ENCODE results near the gene MEST. TPM values are rescaled to one million over a fixed set of nuclear protein-coding genes. Genes with fewer than 3 reads are reported as not detected.
"Not testable (repeated sequence)": the region's sequence is repeated elsewhere in the genome, so short reads cannot be mapped to it uniquely, and the experiment has no call there.

The MEST gene
- total RNA-seq, 2 donors from 2014 or later: 121 to 149 TPM

GRCh38 chr7:130513447-130513846 is 21.6 kb downstream of the MEST start:
- Mint-ChIP-seq H3K27me3 (ENCODE audit: insufficient read depth) (no peaks in the 10 kb centered on the region), H3K27ac (no peak overlapping the region), H3K4me3 (no peak overlapping the region), H3K36me3 (ENCODE audit: low read depth) (peaks cover 5% of the 10 kb centered on the region), H3K9me3 (no peaks in the 10 kb centered on the region), H3K4me1 (no peaks in the 10 kb centered on the region)
- no peaks in the 10 kb centered on the region for H3K27me3 ChIP-seq (ENCODE audit: control insufficient read depth, insufficient read depth, low read length, poor library complexity, severe bottlenecking)
- WGBS, 2 experiments (ENCODE audit: insufficient coverage in 1 of 2, insufficient read length in 1 of 2): 89 to 100% methylated on average over 1 of the region's 1 CpG
- DNase-seq: peak; percentile 2
- no peak overlapping the region for H3K27ac ChIP-seq (ENCODE audit: low read depth, low read length)
- no peaks in the 10 kb centered on the region for H3K4me1 ChIP-seq (ENCODE audit: control insufficient read depth, insufficient read depth, low read length)
- no peaks in the 10 kb centered on the region for H3K9me3 ChIP-seq (ENCODE audit: control insufficient read depth, low read length)
- TF ChIP-seq CTCF (conservative IDR thresholded peaks at IDR 0.05): no peak
- H3K9ac ChIP-seq (ENCODE audit: extremely low read depth, low read length, poor library complexity, severe bottlenecking): no peak overlapping the region
- no peak overlapping the region for H3K4me3 ChIP-seq (ENCODE audit: low read length)
- H3K36me3 ChIP-seq (ENCODE audit: control insufficient read depth, insufficient read depth, low read length): peaks cover 11% of the 10 kb centered on the region

GRCh38 chr7:130515315-130516040 is 23.6 kb downstream of the MEST start:
- Histone ChIP-seq H3K9ac (ENCODE audit: extremely low read depth, low read length, poor library complexity, severe bottlenecking) (no peak overlapping the region), H3K27me3 (ENCODE audit: control insufficient read depth, insufficient read depth, low read length, poor library complexity, severe bottlenecking) (no peaks in the 10 kb centered on the region), H3K27ac (ENCODE audit: low read depth, low read length) (no peak overlapping the region), H3K9me3 (ENCODE audit: control insufficient read depth, low read length) (no peaks in the 10 kb centered on the region), H3K4me3 (ENCODE audit: low read length) (no peak overlapping the region), H3K36me3 (ENCODE audit: control insufficient read depth, insufficient read depth, low read length) (peaks cover 9% of the 10 kb centered on the region), H3K4me1 (ENCODE audit: control insufficient read depth, insufficient read depth, low read length) (no peaks in the 10 kb centered on the region)
- DNase-seq: peak; percentile 22
- no peak overlapping the region for H3K4me3 Mint-ChIP-seq
- peaks cover 2% of the 10 kb centered on the region for H3K36me3 Mint-ChIP-seq (ENCODE audit: low read depth)
- H3K4me1 Mint-ChIP-seq: no peaks in the 10 kb centered on the region
- H3K27me3 Mint-ChIP-seq (ENCODE audit: insufficient read depth): no peaks in the 10 kb centered on the region
- TF ChIP-seq CTCF (conservative IDR thresholded peaks at IDR 0.05): no peak
- no peak overlapping the region for H3K27ac Mint-ChIP-seq
- WGBS, 2 experiments (ENCODE audit: insufficient coverage in 1 of 2, insufficient read length in 1 of 2): 67 to 82% methylated on average over 2 to 3 of the region's 3 CpGs
- H3K9me3 Mint-ChIP-seq: no peaks in the 10 kb centered on the region

GRCh38 chr7:130521258-130521951 is 29.5 kb downstream of the MEST start:
- no peak overlapping the region for H3K27ac ChIP-seq (ENCODE audit: low read depth, low read length)
- no peak for TF ChIP-seq CTCF (conservative IDR thresholded peaks at IDR 0.05)
- H3K4me3 ChIP-seq (ENCODE audit: low read length): no peak overlapping the region
- H3K9me3 ChIP-seq (ENCODE audit: control insufficient read depth, low read length): no peaks in the 10 kb centered on the region
- Mint-ChIP-seq H3K4me1 (no peaks in the 10 kb centered on the region), H3K27ac (no peak overlapping the region), H3K36me3 (ENCODE audit: low read depth) (no peaks in the 10 kb centered on the region), H3K9me3 (no peaks in the 10 kb centered on the region), H3K4me3 (no peak overlapping the region), H3K27me3 (ENCODE audit: insufficient read depth) (no peaks in the 10 kb centered on the region)
- no peak overlapping the region for H3K9ac ChIP-seq (ENCODE audit: extremely low read depth, low read length, poor library complexity, severe bottlenecking)
- DNase-seq: no peak
- 93 to 98% methylated on average over 4 of the region's 4 CpGs for WGBS, 2 experiments (ENCODE audit: insufficient coverage in 1 of 2, insufficient read length in 1 of 2)
- no peaks in the 10 kb centered on the region for H3K27me3 ChIP-seq (ENCODE audit: control insufficient read depth, insufficient read depth, low read length, poor library complexity, severe bottlenecking)
- H3K4me1 ChIP-seq (ENCODE audit: control insufficient read depth, insufficient read depth, low read length): no peaks in the 10 kb centered on the region
- H3K36me3 ChIP-seq (ENCODE audit: control insufficient read depth, insufficient read depth, low read length): peaks cover under 1% of the 10 kb centered on the region

GRCh38 chr7:130523519-130524125 is 31.7 kb downstream of the MEST start:
- not testable (repeated sequence) for H3K4me1 ChIP-seq (ENCODE audit: control insufficient read depth, insufficient read depth, low read length); H3K4me3 Mint-ChIP-seq; H3K4me3 ChIP-seq (ENCODE audit: low read length); H3K27ac Mint-ChIP-seq; H3K4me1 Mint-ChIP-seq; H3K36me3 ChIP-seq (ENCODE audit: control insufficient read depth, insufficient read depth, low read length); H3K9ac ChIP-seq (ENCODE audit: extremely low read depth, low read length, poor library complexity, severe bottlenecking); H3K27me3 Mint-ChIP-seq (ENCODE audit: insufficient read depth); H3K9me3 Mint-ChIP-seq; DNase-seq; H3K9me3 ChIP-seq (ENCODE audit: control insufficient read depth, low read length); H3K36me3 Mint-ChIP-seq (ENCODE audit: low read depth); H3K27ac ChIP-seq (ENCODE audit: low read depth, low read length); H3K27me3 ChIP-seq (ENCODE audit: control insufficient read depth, insufficient read depth, low read length, poor library complexity, severe bottlenecking)
- 89 to 90% methylated on average over 5 to 14 of the region's 17 CpGs for WGBS, 2 experiments (ENCODE audit: insufficient coverage in 1 of 2, insufficient read length in 1 of 2)
